ENCODE measurements around the gene CNNM2.
"Not testable (repeated sequence)": the region's sequence is repeated elsewhere in the genome, so short reads cannot be mapped to it uniquely, and the experiment has no call there.

CNNM2 gene

GRCh38 chr10:103123282-103124024 is 205.4 kb downstream of the CNNM2 start:
- TF ChIP-seq GABPA (IDR thresholded peaks at IDR 0.05; ENCODE audit: low read depth) = no peak
- DNase-seq (ENCODE audit: low read depth in 1 of 2, low spot score in 1 of 2) = no peak
- H3K27ac ChIP-seq (replicated peaks) = no peak overlapping the region

GRCh38 chr10:103124420-103125096 is 206.5 kb downstream of the CNNM2 start:
- no peak for TF ChIP-seq GABPA (IDR thresholded peaks at IDR 0.05; ENCODE audit: low read depth)
- no peak for TF ChIP-seq SPI1 (IDR thresholded peaks at IDR 0.05; ENCODE audit: borderline replicate concordance, low read depth)
- H3K4me3 ChIP-seq (replicated peaks; ENCODE audit: insufficient read depth, low read length) = no peak overlapping the region
- DNase-seq (ENCODE audit: low read depth in 1 of 2, low spot score in 1 of 2) = no peak
- no peak overlapping the region for H3K27ac ChIP-seq (replicated peaks)
- no peaks in the 10 kb centered on the region for H3K27me3 ChIP-seq (ENCODE audit: insufficient read depth, poor library complexity, severe bottlenecking)

More at GRCh38 chr10:103123282-103124024, 205.4 kb downstream of the CNNM2 start:
- no peaks in the 10 kb centered on the region for H3K27me3 ChIP-seq (ENCODE audit: insufficient read depth, poor library complexity, severe bottlenecking)
- H3K4me3 ChIP-seq (replicated peaks; ENCODE audit: insufficient read depth, low read length) = no peak overlapping the region

- no peaks in the 10 kb centered on the region for H3K27me3 ChIP-seq (ENCODE audit: insufficient read depth, poor library complexity, severe bottlenecking)
- TF ChIP-seq POLR2AphosphoS5 (IDR thresholded peaks at IDR 0.05; ENCODE audit: low read depth) = no peak
- TF ChIP-seq SPI1 (IDR thresholded peaks at IDR 0.05; ENCODE audit: borderline replicate concordance, low read depth) = no peak
- TF ChIP-seq CTCF (IDR thresholded peaks at IDR 0.05; ENCODE audit: insufficient read depth, low read length) = no peak
- TF ChIP-seq GABPA (IDR thresholded peaks at IDR 0.05; ENCODE audit: low read depth) = no peak
- no peak for TF ChIP-seq REST (IDR thresholded peaks at IDR 0.05; ENCODE audit: insufficient replicate concordance, low read depth)
- no peak overlapping the region for H3K4me3 ChIP-seq (replicated peaks; ENCODE audit: insufficient read depth, low read length)
- H3K27ac ChIP-seq (replicated peaks) = no peak overlapping the region
- no peak for DNase-seq (ENCODE audit: low read depth in 1 of 2, low spot score in 1 of 2)
Measured at GRCh38 chr10:103125323-103126267, 207.5 kb downstream of the CNNM2 start.

- TF ChIP-seq SPI1 (IDR thresholded peaks at IDR 0.05; ENCODE audit: borderline replicate concordance, low read depth) (no peak), GABPA (IDR thresholded peaks at IDR 0.05; ENCODE audit: low read depth) (no peak), REST (IDR thresholded peaks at IDR 0.05; ENCODE audit: insufficient replicate concordance, low read depth) (no peak), CTCF (IDR thresholded peaks at IDR 0.05; ENCODE audit: insufficient read depth, low read length) (no peak), POLR2AphosphoS5 (IDR thresholded peaks at IDR 0.05; ENCODE audit: low read depth) (no peak)
- Histone ChIP-seq H3K27me3 (ENCODE audit: insufficient read depth, poor library complexity, severe bottlenecking) (no peaks in the 10 kb centered on the region), H3K4me3 (replicated peaks; ENCODE audit: insufficient read depth, low read length) (no peak overlapping the region), H3K27ac (replicated peaks) (no peak overlapping the region)
- no peak for DNase-seq (ENCODE audit: low read depth in 1 of 2, low spot score in 1 of 2)
Measured at GRCh38 chr10:103127241-103127640, 209.1 kb downstream of the CNNM2 start.

- H3K27ac ChIP-seq (replicated peaks); DNase-seq (ENCODE audit: low read depth in 1 of 2, low spot score in 1 of 2); H3K27me3 ChIP-seq (ENCODE audit: insufficient read depth, poor library complexity, severe bottlenecking); H3K4me3 ChIP-seq (replicated peaks; ENCODE audit: insufficient read depth, low read length): not testable (repeated sequence)
Measured at GRCh38 chr10:103130180-103130579, 212.1 kb downstream of the CNNM2 start.
